GM23338 (cell line): ENCODE results near the gene DNMT1. TPM values are rescaled to one million over a fixed set of nuclear protein-coding genes. Genes with fewer than 3 reads are reported as not detected.
A peak's percentile ranks its signal among the peaks of the same experiment; 100 is the strongest.

Source experiments
- ATAC-seq: fragments of 200-7000 bp; cut with Tn5 transposase; 3 replicates; pipeline ENCODE4 v1.9.1; 2020
- DNase-seq: peaks from one replicate; pipeline ENCODE4 v3.0.0-alpha.2; 2015; ENCODE audit warnings: low spot score
- H2AFZ ChIP-seq: fragments of 200-600 bp; sonication (generic); 2 replicates; pipeline ENCODE4 v1.8.0; 2016; ENCODE audit warnings: antibody characterized with exemption, mild to moderate bottlenecking, moderate library complexity
- H3F3A ChIP-seq: fragments of 200-600 bp; sonication (generic); replicated peaks from 2 replicates; pipeline ENCODE4 v1.8.0; 2017; ENCODE audit warnings: antibody characterized with exemption, mixed run types, low read depth
- H3K27ac ChIP-seq: fragments of 200-600 bp; sonication (generic); 2 replicates; pipeline ENCODE4 v1.6.1; 2016; ENCODE audit warnings: low read depth
- H3K27me3 ChIP-seq: fragments of 200-600 bp; sonication (generic); 2 replicates; pipeline ENCODE4 v1.8.0; 2016; ENCODE audit warnings: mild to moderate bottlenecking, mixed run types, moderate library complexity; ENCODE audit not compliant: insufficient read depth
- H3K36me3 ChIP-seq: fragments of 200-600 bp; sonication (generic); 2 replicates; pipeline ENCODE4 v1.8.0; 2016; ENCODE audit warnings: mild to moderate bottlenecking; ENCODE audit not compliant: insufficient read depth
- H3K4me1 ChIP-seq: fragments of 200-600 bp; sonication (generic); 2 replicates; pipeline ENCODE4 v1.8.0; 2016; ENCODE audit warnings: mild to moderate bottlenecking, moderate library complexity; ENCODE audit not compliant: insufficient read depth
- H3K4me2 ChIP-seq: fragments of 200-600 bp; sonication (generic); 2 replicates; pipeline ENCODE4 v1.7.1; 2017; ENCODE audit warnings: mixed run types
- H3K4me3 ChIP-seq: fragments of 200-600 bp; sonication (generic); 2 replicates; pipeline ENCODE4 v1.6.1; 2016; ENCODE audit warnings: mixed run types
- H3K79me2 ChIP-seq: fragments of 200-600 bp; sonication (generic); replicated peaks from 2 replicates; pipeline ENCODE4 v1.8.0; 2017; ENCODE audit warnings: mild to moderate bottlenecking; ENCODE audit not compliant: insufficient read depth
- H3K9me2 ChIP-seq: fragments of 200-600 bp; sonication (generic); 2 replicates; pipeline ENCODE4 v1.8.0; 2017; ENCODE audit not compliant: insufficient read depth
- H4K20me1 ChIP-seq: fragments of 200-600 bp; sonication (generic); replicated peaks from 2 replicates; pipeline ENCODE4 v1.8.0; 2017; ENCODE audit warnings: mild to moderate bottlenecking; ENCODE audit not compliant: insufficient read depth
- H3K27ac Mint-ChIP-seq: 2 replicates; pipeline ENCODE4 v1.8.0; 2020; ENCODE audit warnings: inconsistent platforms, mild to moderate bottlenecking, moderate library complexity, mixed read lengths
- H3K27me3 Mint-ChIP-seq: 3 replicates; pipeline ENCODE4 v1.8.0; 2022; ENCODE audit warnings: low read depth, mild to moderate bottlenecking, moderate library complexity, mixed read lengths, inconsistent platforms; ENCODE audit not compliant: insufficient read depth, poor library complexity
- H3K36me3 Mint-ChIP-seq: 3 replicates; pipeline ENCODE4 v1.8.0; 2021; ENCODE audit warnings: low read depth, mild to moderate bottlenecking, inconsistent platforms, moderate library complexity, mixed read lengths
- H3K4me1 Mint-ChIP-seq: 3 replicates; pipeline ENCODE4 v1.8.0; 2020; ENCODE audit warnings: mild to moderate bottlenecking, inconsistent platforms, mixed read lengths
- H3K4me3 Mint-ChIP-seq: 3 replicates; pipeline ENCODE4 v1.8.0; 2021; ENCODE audit warnings: moderate library complexity, mild to moderate bottlenecking, inconsistent platforms, mixed read lengths
- H3K9me3 Mint-ChIP-seq: 3 replicates; pipeline ENCODE4 v1.8.0; 2020; ENCODE audit warnings: moderate library complexity, mild to moderate bottlenecking, inconsistent platforms, mixed read lengths
- CREB1 ChIP-seq: fragments of 250-450 bp; sonication (Bioruptor Pico); IDR thresholded peaks from 2 replicates; pipeline ENCODE4 v1.5.0; 2020; ENCODE audit warnings: low read depth, mild to moderate bottlenecking, moderate library complexity
- CTCF ChIP-seq, 2 experiments: fragments of 200-600 bp in 1 of 2; sonication (generic) in 1 of 2; conservative IDR thresholded peaks; 2 replicates each; pipeline versions ENCODE4 v1.5.1 to v1.6.1; 2016 to 2017; ENCODE audit warnings: antibody characterized with exemption in 2 of 2, low read depth in 2 of 2, mild to moderate bottlenecking in 2 of 2, moderate library complexity in 1 of 2
- EZH2 ChIP-seq: fragments of 200-600 bp; sonication (generic); IDR thresholded peaks from one replicate; pipeline ENCODE4 v1.8.0; 2017; ENCODE audit warnings: antibody characterized with exemption, mild to moderate bottlenecking, low read depth; ENCODE audit not compliant: unreplicated experiment
- POLR2AphosphoS5 ChIP-seq: IDR thresholded peaks from 2 replicates; pipeline ENCODE4 v1.6.1; 2016; ENCODE audit warnings: antibody characterized with exemption, low read depth
- REST ChIP-seq: IDR thresholded peaks from one replicate; pipeline ENCODE4 v1.6.1; 2018; ENCODE audit warnings: antibody characterized with exemption; ENCODE audit not compliant: unreplicated experiment
- ZNF331 ChIP-seq: fragments of 250-450 bp; sonication (Bioruptor Pico); IDR thresholded peaks from 2 replicates; pipeline ENCODE4 v1.5.0; 2020; ENCODE audit warnings: low read depth, mild to moderate bottlenecking, moderate library complexity
- ZNF462 ChIP-seq: fragments of 250-450 bp; sonication (Bioruptor Pico); IDR thresholded peaks from 2 replicates; pipeline ENCODE4 v1.5.0; 2020; ENCODE audit warnings: mild to moderate bottlenecking, moderate library complexity
- polyA plus RNA-seq: library from polyadenylated mRNA; unstranded; fragments of >200 nt; fragmentation: Nextera tagmentation; extraction: Ambion mirVana; gene quantifications from 2 replicates; pipeline ENCODE4 v1.2.1, GENCODE V29; 2016
- total RNA-seq: library from RNA; depleted of rRNA; stranded (reverse); fragments of >200 nt; shearing (Covaris generic); gene quantifications from 2 replicates; pipeline ENCODE4 v1.2.3, GENCODE V29; 2014

DNMT1 gene
- total and polyA plus RNA-seq, 2 experiments from 2014 or later, result 238 to 589 TPM

GRCh38 chr19:10085641-10086590 lies 108.8 kb downstream of the DNMT1 start, which contains the start of gene SHFL:
Gene SHFL, plus strand, starts transcription at chr19:10086317. Its CDS starts 111 bp downstream, at chr19:10086428.
- H3K36me3 ChIP-seq, result no peaks in the 10 kb centered on the region
- peaks cover 4% of the 10 kb centered on the region for H3K36me3 Mint-ChIP-seq
- no peaks in the 10 kb centered on the region for H3K27me3 ChIP-seq
- H3K27ac ChIP-seq, result no peak within 1 kb of the TSS
- no peaks in the 10 kb centered on the region for H3F3A ChIP-seq
- H3K4me3 Mint-ChIP-seq, result peak within 1 kb of the TSS; percentile 81
- H2AFZ ChIP-seq, result peak within 1 kb of the TSS; percentile 86
- no peaks in the 10 kb centered on the region; the same call in 1 of the 2 replicates for H3K4me1 ChIP-seq
- peak within 1 kb of the TSS; percentile 95 for H3K4me3 ChIP-seq
- TF ChIP-seq EZH2 (no peak), POLR2AphosphoS5 (peak; percentile 56)
- ATAC-seq, result peak; percentile 95
- H3K4me1 Mint-ChIP-seq, result no peaks in the 10 kb centered on the region; the same call in 2 of the 3 replicates
- no peak within 1 kb of the TSS for H3K27ac Mint-ChIP-seq
- H3K27me3 Mint-ChIP-seq, result peaks cover 13% of the 10 kb centered on the region
- H3K79me2 ChIP-seq, result no peaks in the 10 kb centered on the region
- H3K9me2 ChIP-seq, result no peaks in the 10 kb centered on the region
- H3K4me2 ChIP-seq, result peak within 1 kb of the TSS; percentile 92
- no peaks in the 10 kb centered on the region for H3K9me3 Mint-ChIP-seq
- H4K20me1 ChIP-seq, result peaks cover 8% of the 10 kb centered on the region; the same call in 1 of the 2 replicates
- peak; percentile 91 for DNase-seq

- DNase-seq (no peak), ATAC-seq (no peak)
- Mint-ChIP-seq H3K9me3 (no peaks in the 10 kb centered on the region), H3K27ac (no peak overlapping the region), H3K4me1 (no peaks in the 10 kb centered on the region; the same call in 2 of the 3 replicates), H3K27me3 (peaks cover 11% of the 10 kb centered on the region), H3K36me3 (peaks cover under 1% of the 10 kb centered on the region), H3K4me3 (peak overlapping the region; percentile 81; the same call in 1 of the 3 replicates)
- Histone ChIP-seq H3F3A (no peaks in the 10 kb centered on the region), H3K4me2 (no peak overlapping the region), H3K79me2 (no peaks in the 10 kb centered on the region), H3K27ac (no peak overlapping the region), H2AFZ (no peak overlapping the region), H3K27me3 (no peaks in the 10 kb centered on the region), H3K9me2 (no peaks in the 10 kb centered on the region), H3K36me3 (no peaks in the 10 kb centered on the region), H3K4me1 (no peaks in the 10 kb centered on the region; the same call in 1 of the 2 replicates), H4K20me1 (peaks cover 8% of the 10 kb centered on the region; the same call in 1 of the 2 replicates), H3K4me3 (no peak overlapping the region)
- TF ChIP-seq ZNF462 (CRISPR knock-in tag) (no peak), EZH2 (no peak), CREB1 (no peak), ZNF331 (no peak), REST (no peak), CTCF (conservative IDR thresholded peaks at IDR 0.05; ENCODE audit: low read depth in 2 of 2) (no peak), POLR2AphosphoS5 (no peak)
These were observed 110.0 kb downstream of the DNMT1 start for GRCh38 chr19:10084803-10085202.
